ENCODE data around the gene ABCF3.
"Not testable (repeated sequence)": the region's sequence is repeated elsewhere in the genome, so short reads cannot be mapped to it uniquely, and the experiment has no call there.

Gene ABCF3

DNA sequence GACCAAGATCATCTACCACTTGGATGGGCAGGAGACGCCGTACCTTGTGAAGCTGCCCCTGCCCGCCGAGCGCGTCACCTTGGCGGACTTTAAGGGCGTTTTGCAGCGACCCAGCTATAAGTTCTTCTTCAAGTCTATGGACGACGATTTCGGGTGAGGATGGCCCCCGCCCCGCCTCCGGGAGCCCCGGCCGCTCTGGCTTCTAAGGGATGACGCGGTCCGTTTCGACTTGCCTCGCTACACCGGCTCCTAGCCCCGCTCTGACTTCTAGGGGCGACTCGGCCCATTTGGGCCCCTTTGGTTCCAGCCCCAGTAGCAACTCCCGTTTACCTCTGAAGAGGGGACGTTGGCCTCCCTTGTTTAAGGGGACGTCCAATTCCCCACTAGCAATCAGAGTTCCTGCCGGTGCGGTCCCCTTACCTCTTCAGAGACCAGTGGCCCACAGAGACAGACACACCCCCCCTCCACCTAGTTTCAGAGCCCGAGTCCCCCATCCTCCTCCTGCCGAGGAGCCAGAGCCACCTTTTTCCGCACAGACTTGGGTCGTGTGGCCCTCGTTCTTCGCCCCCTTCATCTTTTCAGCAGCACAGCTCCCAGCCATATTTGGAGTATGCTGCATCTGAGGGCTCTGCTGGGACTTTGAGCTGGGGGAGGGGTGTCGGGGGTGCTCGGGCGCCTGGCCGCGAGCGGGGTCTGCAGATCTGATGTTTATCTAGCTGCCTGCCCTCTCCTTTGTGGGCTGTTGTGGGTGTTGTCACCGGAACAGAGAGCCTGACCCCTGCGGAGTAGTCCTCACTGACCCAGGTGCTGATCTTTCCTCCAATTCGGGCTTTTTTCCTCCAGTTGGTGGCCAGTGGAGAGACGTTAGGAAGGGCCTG, 30.1 kb upstream of the ABCF3 start:
- FAIRE-seq (no peak), DNase-seq (ENCODE audit: insufficient read length) (peak; percentile 61)

DNA sequence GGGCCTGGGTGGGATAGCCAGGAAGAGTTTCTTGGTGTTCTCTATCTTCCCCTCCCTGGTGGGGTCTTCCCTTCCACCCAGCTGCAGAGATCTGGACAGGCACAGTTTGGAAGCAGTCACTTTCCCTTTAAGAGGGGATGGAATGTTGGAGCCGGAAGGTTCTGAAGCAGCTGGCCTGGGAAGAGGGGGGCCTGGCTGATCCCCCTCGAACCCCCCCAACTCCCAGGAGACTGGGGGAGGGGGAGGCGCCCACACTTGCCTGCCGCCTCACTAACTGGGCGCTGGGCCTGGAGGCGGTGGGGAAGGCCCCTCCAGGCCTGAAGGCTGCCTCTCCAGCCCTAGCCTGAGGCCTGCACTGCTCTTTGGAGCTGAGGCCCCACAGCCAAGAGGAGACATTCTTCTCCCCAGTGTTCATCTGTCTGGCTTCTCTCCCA, 29.5 kb upstream of the ABCF3 start:
- FAIRE-seq, result no peak
- no peak for TF ChIP-seq POLR2A (IDR thresholded peaks at IDR 0.05; ENCODE audit: low read depth, low read length)
- no peak for DNase-seq (ENCODE audit: insufficient read length)

More for the DNA sequence above, 30.1 kb upstream of the ABCF3 start:
- TF ChIP-seq POLR2A (IDR thresholded peaks at IDR 0.05; ENCODE audit: low read depth, low read length), result no peak
- no peak for TF ChIP-seq POLR2AphosphoS5 (IDR thresholded peaks at IDR 0.05; ENCODE audit: low read depth, low read length)
- no peak for TF ChIP-seq TAF1 (IDR thresholded peaks at IDR 0.05; ENCODE audit: borderline replicate concordance, low read depth, low read length)

DNA sequence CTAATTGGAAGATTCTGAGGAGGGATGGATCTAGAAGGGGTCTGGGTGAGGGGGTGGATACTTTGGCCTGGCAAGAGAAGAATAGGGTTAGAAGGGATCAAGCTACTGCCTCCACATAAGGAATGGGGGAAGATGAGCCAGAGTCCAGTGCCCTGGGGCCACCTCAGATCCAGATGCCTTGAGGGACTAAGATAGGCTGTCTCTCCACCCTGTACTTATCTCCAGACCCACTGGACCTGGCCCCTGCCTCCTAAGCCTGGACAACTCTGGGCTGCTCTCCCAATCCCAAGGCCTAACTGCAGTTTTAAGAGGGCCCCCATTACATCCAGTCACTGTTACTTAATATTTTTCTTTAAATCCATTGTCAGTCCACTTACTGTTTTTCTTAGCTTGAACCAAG, 28.8 kb upstream of the ABCF3 start:
- DNase-seq (ENCODE audit: insufficient read length) (no peak), FAIRE-seq (no peak)

DNA sequence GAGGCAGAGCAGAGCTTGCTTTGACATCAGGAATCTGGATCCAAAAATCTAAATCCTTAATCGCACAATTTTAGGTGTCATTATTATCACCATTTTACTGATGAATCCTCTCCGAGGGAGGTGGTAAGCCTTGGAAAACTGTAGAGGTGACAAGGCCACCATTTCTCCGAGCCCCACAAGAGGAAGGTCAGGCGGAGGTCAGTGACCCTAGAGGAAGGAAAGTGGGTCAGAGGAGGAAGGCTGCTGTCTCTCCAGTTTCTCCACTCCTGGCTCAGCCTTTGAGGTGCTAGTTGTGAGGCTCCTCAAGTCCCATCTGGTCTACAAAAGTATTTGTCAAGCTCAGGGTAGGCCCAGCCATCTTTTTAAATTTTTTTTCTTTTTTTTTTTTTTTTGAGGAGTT, 27.6 kb upstream of the ABCF3 start:
- TF ChIP-seq POLR2AphosphoS5 (IDR thresholded peaks at IDR 0.05; ENCODE audit: low read depth, low read length) (no peak), TAF1 (IDR thresholded peaks at IDR 0.05; ENCODE audit: borderline replicate concordance, low read depth, low read length) (no peak), POLR2A (IDR thresholded peaks at IDR 0.05; ENCODE audit: low read depth, low read length) (no peak)
- FAIRE-seq (no peak), DNase-seq (ENCODE audit: insufficient read length) (no peak)

More for the DNA sequence above, 28.8 kb upstream of the ABCF3 start:
- no peak for TF ChIP-seq POLR2AphosphoS5 (IDR thresholded peaks at IDR 0.05; ENCODE audit: low read depth, low read length)
- TF ChIP-seq TAF1 (IDR thresholded peaks at IDR 0.05; ENCODE audit: borderline replicate concordance, low read depth, low read length), result no peak
- no peak for TF ChIP-seq POLR2A (IDR thresholded peaks at IDR 0.05; ENCODE audit: low read depth, low read length)

DNA sequence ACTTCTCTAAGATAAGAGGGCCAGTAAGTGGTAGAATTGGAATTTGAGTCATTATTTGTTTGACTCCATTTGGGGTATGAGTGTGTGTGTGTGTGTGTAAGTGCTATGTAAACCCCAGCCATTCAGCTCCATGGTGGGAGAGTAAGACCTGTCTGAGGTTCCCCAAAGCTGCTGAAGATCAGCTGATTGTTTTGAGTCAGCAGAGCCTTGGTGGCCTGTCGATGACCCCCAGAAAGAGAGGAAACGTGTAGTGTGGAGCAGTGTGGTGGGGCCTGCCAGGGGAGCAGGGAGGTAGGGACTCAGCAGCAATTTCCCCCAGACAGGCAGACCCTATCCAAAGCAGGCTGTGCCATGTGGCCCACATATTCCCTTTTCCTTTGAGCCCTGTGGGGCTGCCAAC, 25.5 kb upstream of the ABCF3 start:
- TF ChIP-seq POLR2AphosphoS5 (IDR thresholded peaks at IDR 0.05; ENCODE audit: low read depth, low read length) (no peak), TAF1 (IDR thresholded peaks at IDR 0.05; ENCODE audit: borderline replicate concordance, low read depth, low read length) (no peak), POLR2A (IDR thresholded peaks at IDR 0.05; ENCODE audit: low read depth, low read length) (no peak)
- FAIRE-seq (no peak), DNase-seq (ENCODE audit: insufficient read length) (no peak)

DNA sequence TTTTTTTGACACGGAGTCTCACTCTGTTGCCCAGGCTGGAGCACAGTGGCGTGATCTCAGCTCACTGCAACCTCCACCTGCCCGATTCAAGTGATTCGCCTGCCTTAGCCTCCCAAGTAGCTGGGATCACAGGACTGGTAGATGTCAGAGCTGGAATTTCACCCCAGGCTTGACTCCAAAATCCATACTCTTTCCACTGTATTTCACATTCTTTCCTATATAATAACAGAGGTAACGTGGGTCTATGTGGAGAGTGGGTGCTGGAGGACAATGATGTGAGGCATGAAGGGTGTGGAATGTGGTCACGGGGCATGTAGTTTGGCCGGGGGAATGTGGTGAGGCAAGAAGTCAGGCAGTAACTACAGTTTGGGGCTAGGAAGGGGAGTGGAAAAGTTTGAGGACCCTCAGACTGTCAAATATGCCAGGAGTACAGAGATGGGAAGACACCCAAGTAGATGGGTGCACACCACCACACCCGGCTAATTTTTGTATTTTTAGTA, 23.4 kb upstream of the ABCF3 start:
- DNase-seq (ENCODE audit: insufficient read length); FAIRE-seq: not testable (repeated sequence)

DNA sequence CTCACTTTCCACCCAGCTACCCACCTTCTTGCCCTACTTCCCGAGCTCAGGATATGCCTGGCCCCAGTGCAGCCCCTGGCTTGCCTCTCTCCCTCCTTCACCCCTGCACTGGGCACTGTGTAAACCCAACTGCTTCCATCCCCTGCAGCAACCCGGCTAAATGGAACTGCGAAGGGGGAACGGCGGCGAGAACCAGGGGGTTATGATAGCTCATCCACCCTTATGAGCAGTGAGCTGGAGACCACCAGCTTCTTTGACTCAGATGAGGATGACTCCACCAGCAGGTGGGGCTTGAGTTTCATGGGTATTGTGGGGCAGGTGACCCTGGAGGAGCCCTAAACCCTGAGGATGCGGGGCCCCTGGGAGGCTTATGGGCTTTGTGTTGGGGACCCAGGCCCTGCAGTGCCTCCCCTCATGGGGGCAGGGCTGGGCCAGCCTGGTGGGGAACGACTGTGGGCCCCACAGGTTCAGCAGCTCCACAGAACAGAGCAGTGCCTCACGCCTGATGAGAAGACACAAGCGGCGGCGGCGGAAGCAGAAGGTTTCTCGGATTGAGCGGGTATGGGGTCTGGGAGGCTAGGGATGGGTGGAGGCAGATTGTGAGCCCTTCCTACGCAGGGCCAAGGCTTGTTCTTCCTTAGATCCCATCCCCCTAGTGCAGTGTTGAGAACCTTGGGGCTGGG, 21.2 kb upstream of the ABCF3 start:
- no peak for TF ChIP-seq TAF1 (IDR thresholded peaks at IDR 0.05; ENCODE audit: borderline replicate concordance, low read depth, low read length)
- TF ChIP-seq POLR2AphosphoS5 (IDR thresholded peaks at IDR 0.05; ENCODE audit: low read depth, low read length), result no peak
- no peak for TF ChIP-seq POLR2A (IDR thresholded peaks at IDR 0.05; ENCODE audit: low read depth, low read length)
- DNase-seq (ENCODE audit: insufficient read length) (no peak), FAIRE-seq (no peak)

DNA sequence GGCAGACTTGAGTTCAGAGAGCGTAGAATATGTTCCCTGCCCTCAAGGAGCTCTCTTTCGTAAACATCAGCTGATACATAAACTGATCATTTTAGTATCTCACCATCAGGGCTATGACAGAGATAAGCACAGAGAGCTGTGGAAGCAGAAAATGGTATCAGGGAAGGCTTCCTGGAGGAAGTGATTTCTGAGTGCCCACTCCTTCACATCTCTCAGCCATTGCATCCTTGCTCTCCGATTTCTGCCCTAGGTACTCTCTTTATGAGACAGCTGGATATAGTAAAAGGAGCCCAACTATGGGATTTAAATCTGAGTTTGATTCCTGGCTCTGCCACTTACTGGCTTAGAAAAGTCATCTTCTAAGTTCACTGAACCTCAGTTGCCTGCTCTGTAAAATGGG, 20.5 kb upstream of the ABCF3 start:
- TF ChIP-seq TAF1 (IDR thresholded peaks at IDR 0.05; ENCODE audit: borderline replicate concordance, low read depth, low read length), result no peak
- no peak for FAIRE-seq
- no peak for DNase-seq (ENCODE audit: insufficient read length)

DNA sequence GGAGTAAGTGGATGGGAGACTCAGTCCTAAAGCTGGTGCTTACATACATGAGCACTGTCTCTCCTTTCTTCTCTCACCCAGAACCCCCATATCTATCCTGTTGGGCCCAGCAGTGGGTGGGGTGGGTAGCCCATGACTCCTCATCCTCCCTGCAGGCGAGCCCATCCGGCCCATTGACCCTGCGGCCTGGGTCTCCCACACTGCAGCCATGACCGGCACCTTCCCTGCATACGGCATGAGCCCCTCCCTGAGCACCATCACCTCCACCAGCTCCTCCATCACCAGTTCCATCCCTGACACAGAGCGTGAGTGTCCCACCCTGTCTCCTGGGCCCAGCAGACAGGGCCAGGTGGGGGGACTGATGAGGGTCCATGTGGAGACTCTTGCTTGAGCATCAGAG, 19.3 kb upstream of the ABCF3 start:
- TF ChIP-seq POLR2AphosphoS5 (IDR thresholded peaks at IDR 0.05; ENCODE audit: low read depth, low read length) (no peak), POLR2A (IDR thresholded peaks at IDR 0.05; ENCODE audit: low read depth, low read length) (no peak), TAF1 (IDR thresholded peaks at IDR 0.05; ENCODE audit: borderline replicate concordance, low read depth, low read length) (no peak)
- FAIRE-seq (no peak), DNase-seq (ENCODE audit: insufficient read length) (no peak)

DNA sequence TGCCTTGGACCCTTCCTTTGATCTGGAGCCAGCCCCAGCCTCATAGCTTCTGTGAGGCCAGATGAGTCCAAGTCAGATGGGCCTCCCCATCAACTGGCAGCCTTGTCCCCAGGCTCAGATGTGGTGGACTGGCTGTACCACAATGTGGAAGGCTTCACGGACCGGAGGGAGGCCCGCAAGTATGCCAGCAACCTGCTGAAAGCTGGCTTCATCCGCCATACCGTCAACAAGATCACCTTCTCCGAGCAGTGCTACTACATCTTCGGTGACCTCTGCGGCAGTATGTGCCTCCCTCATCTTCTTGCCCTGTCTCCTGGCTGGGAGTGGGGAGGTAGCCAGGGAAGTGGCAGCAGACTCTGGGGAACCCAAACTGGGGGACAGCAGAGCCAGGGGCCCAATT, 18.2 kb upstream of the ABCF3 start:
- DNase-seq (ENCODE audit: insufficient read length) (no peak), FAIRE-seq (no peak)
- TF ChIP-seq TAF1 (IDR thresholded peaks at IDR 0.05; ENCODE audit: borderline replicate concordance, low read depth, low read length), result no peak
- no peak for TF ChIP-seq POLR2A (IDR thresholded peaks at IDR 0.05; ENCODE audit: low read depth, low read length)
- no peak for TF ChIP-seq POLR2AphosphoS5 (IDR thresholded peaks at IDR 0.05; ENCODE audit: low read depth, low read length)

DNA sequence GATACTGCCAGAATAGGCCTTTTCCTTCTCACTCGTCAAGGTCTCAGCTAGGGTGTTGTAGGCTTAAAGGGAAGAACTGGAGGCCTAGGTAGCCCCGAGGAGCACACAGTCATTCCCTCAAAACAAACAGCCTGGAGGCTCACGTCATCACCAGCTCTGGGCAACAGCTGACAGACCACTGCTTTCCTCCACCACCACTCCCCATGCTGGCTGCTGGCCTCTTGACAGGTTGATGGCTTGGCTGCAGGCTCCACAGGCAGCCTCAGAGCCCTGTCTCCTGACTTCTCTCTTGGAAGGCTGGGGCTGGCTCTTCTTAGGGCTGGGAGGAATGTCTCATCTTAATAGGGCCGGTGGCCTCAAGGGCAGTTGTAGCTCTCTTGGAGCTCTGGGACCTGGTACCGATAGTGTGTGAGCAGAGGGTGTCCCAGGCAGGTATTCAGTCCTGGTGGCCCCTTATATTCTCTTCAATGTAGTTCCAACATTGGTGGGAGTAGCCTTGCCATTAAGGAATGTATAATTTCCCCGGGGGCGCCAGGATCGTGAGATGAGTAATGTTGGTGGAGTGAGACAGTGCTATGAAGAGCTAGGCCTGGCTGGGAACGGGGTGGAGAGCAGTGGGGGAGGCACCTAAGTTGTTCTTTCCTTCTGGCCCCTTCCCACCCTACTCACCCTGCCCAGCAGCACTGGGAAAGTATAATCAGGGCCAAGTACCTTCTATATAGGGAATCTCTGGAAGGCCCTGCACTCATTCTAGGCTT, 17.5 kb upstream of the ABCF3 start:
- TF ChIP-seq POLR2A (IDR thresholded peaks at IDR 0.05; ENCODE audit: low read depth, low read length) (no peak), POLR2AphosphoS5 (IDR thresholded peaks at IDR 0.05; ENCODE audit: low read depth, low read length) (no peak), TAF1 (IDR thresholded peaks at IDR 0.05; ENCODE audit: borderline replicate concordance, low read depth, low read length) (no peak)
- FAIRE-seq (no peak), DNase-seq (ENCODE audit: insufficient read length) (no peak)
